Thoracic aorta (tissue), 2 donors: Measurements from ENCODE around the gene DNAJA3. TPM values are rescaled to one million over a fixed set of nuclear protein-coding genes. Genes with fewer than 3 reads are reported as not detected.

Experiments
- ATAC-seq: fragments of 150-250 bp; one replicate; pipeline ENCODE4 v1.8.0; 2017; ENCODE audit warnings: low read depth; ENCODE audit not compliant: insufficient number of reproducible peaks, low FRiP score
- DNase-seq: peaks from one replicate; pipeline ENCODE4 v3.0.0-alpha.2; 2020; ENCODE audit warnings: low spot score
- H3K27ac ChIP-seq, 2 donors: fragments of 200-600 bp; sonication (generic); 1 replicate in 1 of 2; 2 replicates in 1 of 2; pipeline ENCODE4 v1.5.1; 2016; ENCODE audit warnings: mild to moderate bottlenecking in 2 of 2, moderate library complexity in 2 of 2
- H3K27me3 ChIP-seq: fragments of 200-600 bp; sonication (generic); replicated peaks from 2 replicates; pipeline ENCODE4 v1.6.0; 2016; ENCODE audit warnings: mild to moderate bottlenecking; ENCODE audit not compliant: insufficient read depth
- H3K36me3 ChIP-seq: fragments of 200-600 bp; sonication (generic); one replicate; pipeline ENCODE4 v1.5.1; 2016
- H3K4me1 ChIP-seq, 2 donors: fragments of 200-600 bp; sonication (generic); 1 replicate in 1 of 2; 2 replicates in 1 of 2; pipeline versions ENCODE4 v1.5.1 to v1.6.0; 2016; ENCODE audit warnings: low read depth in 2 of 2, mild to moderate bottlenecking in 1 of 2; ENCODE audit not compliant: control insufficient read depth in 1 of 2
- H3K4me3 ChIP-seq: fragments of 200-600 bp; sonication (generic); 2 replicates; pipeline ENCODE4 v1.5.1; 2016; ENCODE audit warnings: mild to moderate bottlenecking
- H3K9me3 ChIP-seq: fragments of 200-600 bp; sonication (generic); 2 replicates; pipeline ENCODE4 v1.5.1; 2016
- total RNA-seq, 2 donors: library from RNA; depleted of rRNA; stranded (reverse); fragments of >200 nt; gene quantifications; one replicate each; pipeline versions ENCODE4 v1.1.0 to v1.2.3, GENCODE V29; 2016
- TF ChIP-seq, protein P1 (sequence below): fragments of 200-600 bp; sonication (generic); IDR thresholded peaks from one replicate; pipeline ENCODE4 v1.5.1; 2019; ENCODE audit warnings: antibody characterized with exemption

Gene DNAJA3
- total RNA-seq, 2 donors from 2014 or later: 35.2 to 52.2 TPM

DNA sequence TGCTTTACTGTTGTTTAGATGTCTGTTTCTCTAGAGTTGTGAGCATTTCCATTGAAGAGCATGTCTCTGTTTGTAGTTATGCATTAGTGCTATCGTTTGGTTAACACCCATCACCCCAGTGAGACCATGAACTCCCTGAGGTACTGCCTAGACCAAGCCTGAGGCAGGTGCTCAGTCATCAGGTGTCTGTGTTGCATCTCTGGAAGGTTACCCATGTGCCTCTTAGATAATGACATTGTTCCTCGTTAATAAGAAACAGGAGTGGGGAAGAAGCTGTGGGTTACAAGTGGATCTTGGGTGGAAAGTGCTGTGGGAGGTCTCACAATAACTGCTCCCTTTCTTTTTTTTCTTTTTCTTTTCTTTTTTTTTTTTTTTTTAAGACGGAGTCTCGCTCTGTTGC is 18.3 kb downstream of the DNAJA3 start:
- Histone ChIP-seq H3K27ac (no peak overlapping the region), H3K27me3 (no peaks in the 10 kb centered on the region), H3K36me3 (peaks cover 82% of the 10 kb centered on the region), H3K4me3 (no peak overlapping the region), H3K9me3 (no peaks in the 10 kb centered on the region), H3K4me1 (no peaks in the 10 kb centered on the region)
- DNase-seq (no peak), ATAC-seq (no peak)
- TF ChIP-seq, protein P1, sequence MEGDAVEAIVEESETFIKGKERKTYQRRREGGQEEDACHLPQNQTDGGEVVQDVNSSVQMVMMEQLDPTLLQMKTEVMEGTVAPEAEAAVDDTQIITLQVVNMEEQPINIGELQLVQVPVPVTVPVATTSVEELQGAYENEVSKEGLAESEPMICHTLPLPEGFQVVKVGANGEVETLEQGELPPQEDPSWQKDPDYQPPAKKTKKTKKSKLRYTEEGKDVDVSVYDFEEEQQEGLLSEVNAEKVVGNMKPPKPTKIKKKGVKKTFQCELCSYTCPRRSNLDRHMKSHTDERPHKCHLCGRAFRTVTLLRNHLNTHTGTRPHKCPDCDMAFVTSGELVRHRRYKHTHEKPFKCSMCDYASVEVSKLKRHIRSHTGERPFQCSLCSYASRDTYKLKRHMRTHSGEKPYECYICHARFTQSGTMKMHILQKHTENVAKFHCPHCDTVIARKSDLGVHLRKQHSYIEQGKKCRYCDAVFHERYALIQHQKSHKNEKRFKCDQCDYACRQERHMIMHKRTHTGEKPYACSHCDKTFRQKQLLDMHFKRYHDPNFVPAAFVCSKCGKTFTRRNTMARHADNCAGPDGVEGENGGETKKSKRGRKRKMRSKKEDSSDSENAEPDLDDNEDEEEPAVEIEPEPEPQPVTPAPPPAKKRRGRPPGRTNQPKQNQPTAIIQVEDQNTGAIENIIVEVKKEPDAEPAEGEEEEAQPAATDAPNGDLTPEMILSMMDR: no peak

DNA sequence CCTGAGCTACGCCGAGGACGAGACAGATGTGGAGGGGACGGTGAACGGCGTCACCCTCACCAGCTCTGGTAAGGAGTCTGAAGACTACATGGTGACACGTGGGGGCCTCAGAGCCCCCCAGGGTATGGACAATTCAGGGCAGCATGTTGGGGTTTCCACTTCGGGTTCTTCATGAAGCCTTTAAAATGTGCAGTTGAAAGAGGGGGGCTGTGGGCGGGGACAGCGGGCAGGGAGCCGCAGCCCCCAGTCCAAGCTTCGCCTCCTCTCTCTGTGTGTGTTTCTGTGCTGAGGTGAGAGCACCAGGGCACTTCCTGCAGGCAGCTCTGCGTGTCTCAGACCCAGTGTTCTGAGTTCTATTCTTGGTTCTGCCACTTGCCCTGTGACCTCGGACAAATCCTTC is 24.8 kb downstream of the DNAJA3 start:
- H3K27ac ChIP-seq: no peak overlapping the region
- no peaks in the 10 kb centered on the region for H3K27me3 ChIP-seq
- no peak for DNase-seq
- no peak for ATAC-seq
- H3K4me1 ChIP-seq: no peaks in the 10 kb centered on the region
- TF ChIP-seq, protein P1: no peak
- no peak overlapping the region for H3K4me3 ChIP-seq
- no peaks in the 10 kb centered on the region for H3K9me3 ChIP-seq
- peaks cover 63% of the 10 kb centered on the region for H3K36me3 ChIP-seq

DNA sequence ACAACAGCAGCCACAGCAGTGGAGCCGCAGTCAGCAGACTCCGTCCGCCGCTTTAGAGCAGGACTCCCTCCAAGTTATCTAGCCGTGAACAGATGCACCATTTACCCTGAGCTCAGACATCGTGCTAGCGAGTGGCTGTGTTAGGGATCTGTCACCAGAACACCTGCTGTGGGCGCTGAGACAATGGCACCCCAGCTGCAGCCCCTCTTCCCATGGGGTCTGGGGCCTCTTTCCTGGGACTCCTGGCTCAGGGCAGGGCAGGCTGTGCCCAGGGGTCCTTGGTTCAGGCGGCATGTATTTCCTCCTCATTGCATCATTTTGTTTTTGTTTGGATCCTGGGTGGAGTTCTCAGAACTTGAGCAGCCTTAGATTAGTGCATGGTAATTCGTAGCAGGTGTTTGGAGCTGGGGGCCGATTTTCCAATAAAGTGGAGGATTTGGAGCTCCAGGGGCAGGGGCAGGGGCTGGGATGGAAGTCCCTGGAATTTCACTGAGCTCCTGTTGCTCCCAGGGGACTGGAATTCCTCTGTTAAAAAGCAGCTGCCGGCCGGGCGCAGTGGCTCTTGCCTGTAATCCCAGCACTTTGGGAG is 25.4 kb downstream of the DNAJA3 start:
- H3K4me3 ChIP-seq: no peak overlapping the region
- H3K36me3 ChIP-seq: peaks cover 63% of the 10 kb centered on the region
- no peaks in the 10 kb centered on the region for H3K4me1 ChIP-seq
- TF ChIP-seq, protein P1: no peak
- H3K27ac ChIP-seq: no peak overlapping the region
- ATAC-seq: no peak
- no peaks in the 10 kb centered on the region for H3K27me3 ChIP-seq
- DNase-seq: no peak
- no peaks in the 10 kb centered on the region for H3K9me3 ChIP-seq

DNA sequence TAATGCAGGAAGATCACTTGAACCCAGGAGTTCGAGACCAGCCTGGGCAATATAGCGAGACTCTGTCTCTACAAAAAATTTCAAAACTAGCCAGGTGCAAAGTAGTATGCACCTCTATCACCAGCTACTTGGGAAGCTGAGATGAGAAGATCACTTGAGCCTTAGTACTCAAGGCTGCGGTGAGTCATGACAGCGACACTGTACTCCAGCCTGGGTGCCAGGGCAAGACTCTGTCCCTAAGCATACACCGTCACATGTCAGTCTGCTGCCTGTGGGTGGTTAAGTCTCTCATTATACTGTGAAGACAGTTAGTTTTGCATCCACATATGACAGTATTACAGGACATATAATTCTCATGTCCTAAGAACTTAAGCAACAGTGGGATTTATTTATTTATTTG is 27.0 kb downstream of the DNAJA3 start:
- TF ChIP-seq, protein P1: no peak
- Histone ChIP-seq H3K27ac (no peak overlapping the region), H3K9me3 (no peaks in the 10 kb centered on the region), H3K36me3 (peaks cover 55% of the 10 kb centered on the region), H3K27me3 (no peaks in the 10 kb centered on the region), H3K4me3 (no peak overlapping the region), H3K4me1 (no peaks in the 10 kb centered on the region)
- DNase-seq (no peak), ATAC-seq (no peak)

DNA sequence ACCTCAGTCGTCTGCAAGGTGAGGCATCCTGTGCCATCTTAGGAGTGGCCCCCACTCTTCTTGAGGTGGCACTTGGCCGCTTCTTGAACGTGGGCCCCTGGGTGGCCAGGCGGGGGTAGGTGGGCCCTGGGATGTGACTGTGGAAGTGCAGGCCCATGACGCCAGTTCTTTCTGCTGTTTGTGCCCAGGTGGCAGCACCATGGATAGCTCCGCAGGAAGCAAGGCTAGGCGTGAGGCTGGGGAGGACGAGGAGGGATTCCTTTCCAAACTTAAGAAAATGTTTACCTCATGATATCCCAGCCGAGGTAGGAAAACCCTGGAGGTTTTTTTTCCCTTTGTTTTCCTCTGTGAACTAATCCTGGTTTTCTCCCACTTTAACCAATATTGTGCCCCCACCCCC is 29.0 kb downstream of the DNAJA3 start:
- Histone ChIP-seq H3K4me1 (no peaks in the 10 kb centered on the region), H3K27me3 (no peaks in the 10 kb centered on the region), H3K4me3 (no peak overlapping the region), H3K36me3 (peaks cover 40% of the 10 kb centered on the region), H3K9me3 (no peaks in the 10 kb centered on the region), H3K27ac (no peak overlapping the region)
- TF ChIP-seq, protein P1: no peak
- ATAC-seq: no peak
- DNase-seq: no peak
